PC-9 (cell line): ENCODE measurements around the gene PTPRA. TPM values are rescaled to one million over a fixed set of nuclear protein-coding genes. Genes with fewer than 3 reads are reported as not detected.

Experiments used
- BruUV-seq: library from RNA; stranded (reverse); fragments of 400-500 nt; replicated peaks from 2 replicates; lab custom pipeline; 2021; lab: Mats Ljungman, UMichigan
- CTCF ChIA-PET: fragments of 300-600 bp; sonication (Branson Sonifier 250); formaldehyde crosslinking; loops from one replicate; lab custom pipeline; 2022; ENCODE audit warnings: antibody characterized with exemption; lab: Charles Lee
- POLR2A ChIA-PET: fragments of 300-600 bp; sonication (Branson Sonifier 250); formaldehyde crosslinking; loops from one replicate; lab custom pipeline; 2022; ENCODE audit warnings: antibody characterized with exemption; ENCODE audit not compliant: unreplicated experiment; lab: Charles Lee
- DNase-seq, 2 experiments: peaks; one replicate each; pipeline versions ENCODE4 v3.0.0 to v3.0.0-alpha.2; 2015 to 2022; ENCODE audit warnings: mixed read lengths in 1 of 2
- H2AFZ ChIP-seq: fragments of 200-600 bp; sonication (generic); 2 replicates; pipeline ENCODE4 v1.8.1; 2017; ENCODE audit warnings: antibody characterized with exemption
- H3F3A ChIP-seq: fragments of 200-600 bp; sonication (generic); 2 replicates; pipeline ENCODE4 v1.8.1; 2017; ENCODE audit warnings: antibody characterized with exemption, mild to moderate bottlenecking, low read depth; ENCODE audit not compliant: insufficient read depth
- H3K27ac ChIP-seq: fragments of 200-600 bp; sonication (generic); 2 replicates; pipeline ENCODE4 v1.6.1; 2016; ENCODE audit warnings: mixed run types
- H3K27me3 ChIP-seq: fragments of 200-600 bp; sonication (generic); 2 replicates; pipeline ENCODE4 v1.6.1; 2016; ENCODE audit warnings: low read depth, mixed run types; ENCODE audit not compliant: insufficient read depth
- H3K36me3 ChIP-seq: fragments of 200-600 bp; sonication (generic); 2 replicates; pipeline ENCODE4 v1.6.1; 2016; ENCODE audit warnings: low read depth, mixed run types
- H3K4me1 ChIP-seq: fragments of 200-600 bp; sonication (generic); replicated peaks from 2 replicates; pipeline ENCODE4 v1.6.1; 2016; ENCODE audit warnings: mixed run types; ENCODE audit not compliant: insufficient read depth
- H3K4me2 ChIP-seq: fragments of 200-600 bp; sonication (generic); 2 replicates; pipeline ENCODE4 v1.6.1; 2017; ENCODE audit warnings: mixed run types
- H3K4me3 ChIP-seq: fragments of 200-600 bp; sonication (generic); 2 replicates; pipeline ENCODE4 v1.6.1; 2016; ENCODE audit warnings: mixed run types
- H3K79me2 ChIP-seq: fragments of 200-600 bp; sonication (generic); 2 replicates; pipeline ENCODE4 v1.6.1; 2017; ENCODE audit warnings: low read depth, mixed run types
- H3K9me2 ChIP-seq: fragments of 200-600 bp; sonication (generic); 2 replicates; pipeline ENCODE4 v1.8.1; 2017; ENCODE audit warnings: mild to moderate bottlenecking; ENCODE audit not compliant: insufficient read depth
- H3K9me3 ChIP-seq: fragments of 200-600 bp; sonication (generic); 2 replicates; pipeline ENCODE4 v1.8.1; 2016; ENCODE audit warnings: low read depth; ENCODE audit not compliant: insufficient read depth
- H4K20me1 ChIP-seq: fragments of 200-600 bp; sonication (generic); 2 replicates; pipeline ENCODE4 v1.8.1; 2017; ENCODE audit not compliant: insufficient read depth
- EZH2 ChIP-seq: fragments of 200-600 bp; sonication (generic); IDR thresholded peaks from 2 replicates; pipeline ENCODE4 v1.8.0; 2017; ENCODE audit warnings: antibody characterized with exemption, low read depth
- intact Hi-C: fragments of 100-400 bp; cut with micrococcal nuclease; formaldehyde crosslinking; loops from one replicate; pipeline ENCODE4 v1.10.0; 2022; ENCODE audit not compliant: unreplicated experiment
- total RNA-seq: library from RNA; stranded (reverse); gene quantifications from 2 replicates; pipeline ENCODE4 v1.2.3, GENCODE V29; 2021
- TF ChIP-seq, protein P1 (sequence below): fragments of 200-600 bp; sonication (generic); conservative IDR thresholded peaks from 2 replicates; pipeline ENCODE4 v1.6.1; 2017; ENCODE audit warnings: mixed run types, antibody characterized with exemption, mild to moderate bottlenecking, moderate library complexity

Gene PTPRA
- total RNA-seq, 1 experiment from 2014 or later, result 48.8 TPM

DNA sequence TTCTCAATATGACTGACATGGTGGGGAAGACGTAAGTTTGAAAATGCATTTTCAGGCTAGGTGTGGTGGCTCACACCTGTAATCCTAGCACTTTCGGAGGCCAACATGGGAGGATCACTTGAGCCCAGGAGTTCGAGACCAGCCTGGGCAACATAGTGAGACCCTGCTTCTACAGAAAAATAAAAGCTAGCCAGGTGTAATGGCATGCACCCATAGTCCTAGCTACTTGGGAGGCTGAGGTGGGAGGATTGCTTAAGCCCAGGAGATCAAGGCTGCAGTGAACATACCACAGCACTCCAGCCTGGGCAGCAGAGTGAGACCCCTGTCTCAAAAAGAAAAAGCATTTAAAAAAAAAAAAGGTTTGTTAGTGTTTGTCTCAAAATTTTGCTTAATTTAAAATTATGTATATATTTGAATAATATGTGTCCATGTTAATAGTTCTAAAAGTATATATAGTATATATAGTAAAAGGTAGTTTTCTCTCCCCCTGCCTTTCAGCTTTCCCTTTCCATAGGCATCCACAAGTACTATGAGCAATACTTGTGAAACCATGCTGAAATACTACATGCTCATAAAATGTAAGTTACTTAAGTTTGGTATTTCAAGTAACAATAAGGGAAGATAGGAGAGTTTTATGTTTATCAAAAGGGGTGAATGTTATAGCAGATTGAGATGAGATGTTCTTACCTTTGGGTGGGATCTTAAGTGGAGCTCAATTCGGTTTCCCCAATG is 15.1 kb downstream of the PTPRA start:
- TF ChIP-seq, protein P1, sequence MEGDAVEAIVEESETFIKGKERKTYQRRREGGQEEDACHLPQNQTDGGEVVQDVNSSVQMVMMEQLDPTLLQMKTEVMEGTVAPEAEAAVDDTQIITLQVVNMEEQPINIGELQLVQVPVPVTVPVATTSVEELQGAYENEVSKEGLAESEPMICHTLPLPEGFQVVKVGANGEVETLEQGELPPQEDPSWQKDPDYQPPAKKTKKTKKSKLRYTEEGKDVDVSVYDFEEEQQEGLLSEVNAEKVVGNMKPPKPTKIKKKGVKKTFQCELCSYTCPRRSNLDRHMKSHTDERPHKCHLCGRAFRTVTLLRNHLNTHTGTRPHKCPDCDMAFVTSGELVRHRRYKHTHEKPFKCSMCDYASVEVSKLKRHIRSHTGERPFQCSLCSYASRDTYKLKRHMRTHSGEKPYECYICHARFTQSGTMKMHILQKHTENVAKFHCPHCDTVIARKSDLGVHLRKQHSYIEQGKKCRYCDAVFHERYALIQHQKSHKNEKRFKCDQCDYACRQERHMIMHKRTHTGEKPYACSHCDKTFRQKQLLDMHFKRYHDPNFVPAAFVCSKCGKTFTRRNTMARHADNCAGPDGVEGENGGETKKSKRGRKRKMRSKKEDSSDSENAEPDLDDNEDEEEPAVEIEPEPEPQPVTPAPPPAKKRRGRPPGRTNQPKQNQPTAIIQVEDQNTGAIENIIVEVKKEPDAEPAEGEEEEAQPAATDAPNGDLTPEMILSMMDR, result no peak
- Histone ChIP-seq H3K36me3 (no peaks in the 10 kb centered on the region), H3K27me3 (no peaks in the 10 kb centered on the region), H3K4me3 (no peak overlapping the region), H3K9me2 (no peaks in the 10 kb centered on the region), H3K4me1 (peaks cover 11% of the 10 kb centered on the region), H3K79me2 (peaks cover 61% of the 10 kb centered on the region), H2AFZ (no peak overlapping the region), H3K27ac (peak overlapping the region; percentile 38), H3K9me3 (no peaks in the 10 kb centered on the region), H3F3A (no peaks in the 10 kb centered on the region), H4K20me1 (peaks cover 16% of the 10 kb centered on the region), H3K4me2 (no peak overlapping the region)
- BruUV-seq, result no TSS peak
- intact Hi-C loops, result no loop called here
- POLR2A ChIA-PET, result interaction anchor here (0.7 kb wide), 1 partner anchor 9 kb away, joined by 10 read pairs; no protein-coding TSS in a partner anchor
- CTCF ChIA-PET, result no interaction called here
- DNase-seq, result no peak

GRCh38 chr20:2889209-2889608 is 15.9 kb downstream of the PTPRA start:
- DNase-seq, result peak in 1 of 2 experiments; percentile 39
- ChIA-PET POLR2A (no interaction called here), CTCF (no interaction called here)
- no peak overlapping the region for H2AFZ ChIP-seq
- H3K9me3 ChIP-seq, result no peaks in the 10 kb centered on the region
- H3K27me3 ChIP-seq, result no peaks in the 10 kb centered on the region
- H3K9me2 ChIP-seq, result no peaks in the 10 kb centered on the region
- peaks cover 11% of the 10 kb centered on the region for H3K4me1 ChIP-seq
- no peaks in the 10 kb centered on the region for H3K36me3 ChIP-seq
- no TSS peak for BruUV-seq
- no peak overlapping the region for H3K4me3 ChIP-seq
- intact Hi-C loops, result no loop called here
- no peak overlapping the region for H3K4me2 ChIP-seq
- peak overlapping the region; percentile 38 for H3K27ac ChIP-seq
- H4K20me1 ChIP-seq, result peaks cover 11% of the 10 kb centered on the region
- TF ChIP-seq, protein P1, result no peak
- H3K79me2 ChIP-seq, result peaks cover 58% of the 10 kb centered on the region
- no peaks in the 10 kb centered on the region for H3F3A ChIP-seq

- no peak overlapping the region; the same call in 1 of the 2 replicates for H3K27ac ChIP-seq
- H3K79me2 ChIP-seq, result peaks cover 58% of the 10 kb centered on the region
- H3K27me3 ChIP-seq, result no peaks in the 10 kb centered on the region
- no peaks in the 10 kb centered on the region for H3K9me3 ChIP-seq
- H3K4me1 ChIP-seq, result peaks cover 11% of the 10 kb centered on the region
- no peak overlapping the region for H2AFZ ChIP-seq
- no peaks in the 10 kb centered on the region for H3K36me3 ChIP-seq
- no TSS peak for BruUV-seq
- no peak for TF ChIP-seq EZH2
- TF ChIP-seq, protein P1, result no peak
- DNase-seq, result no peak
- CTCF ChIA-PET, result no interaction called here
- no peak overlapping the region for H3K4me3 ChIP-seq
- H3K9me2 ChIP-seq, result no peaks in the 10 kb centered on the region
- no peaks in the 10 kb centered on the region for H3F3A ChIP-seq
- POLR2A ChIA-PET, result no interaction called here
- no peak overlapping the region for H3K4me2 ChIP-seq
- peaks cover 10% of the 10 kb centered on the region for H4K20me1 ChIP-seq
- intact Hi-C loops, result no loop called here
Measured at GRCh38 chr20:2889797-2890196, 16.5 kb downstream of the PTPRA start.
